ENCODE results near the gene CNKSR3. TPM values are rescaled to one million over a fixed set of nuclear protein-coding genes. Genes with fewer than 3 reads are reported as not detected.

The CNKSR3 gene
- total and polyA plus RNA-seq, 3 experiments from 2014 or later, result 0.50 to 0.62 TPM; not detected in 1

- Mint-ChIP-seq H3K4me3 (no peak overlapping the region), H3K36me3 (no peaks in the 10 kb centered on the region), H3K9me3 (peaks cover 0 to 4% (median 0%) of the 10 kb centered on the region in 5 donors), H3K27ac (no peak overlapping the region), H3K27me3 (peaks cover 8% of the 10 kb centered on the region in 2 donors), H3K4me1 (peaks cover 0 to 6% (median 2%) of the 10 kb centered on the region in 3 donors)
- no peaks in the 10 kb centered on the region for H3K36me3 ChIP-seq (ENCODE audit: insufficient read depth, low read length)
- H3K27ac ChIP-seq (ENCODE audit: low read depth, low read length), result no peak overlapping the region
- H3K4me1 ChIP-seq (ENCODE audit: insufficient read depth, low read length), result no peaks in the 10 kb centered on the region
- ChIA-PET POLR2A (no interaction called here), CTCF (no interaction called here)
- DNase-seq, result no peak
- H3K9me3 ChIP-seq (ENCODE audit: low read length), result no peaks in the 10 kb centered on the region
- no peak overlapping the region for H3K4me3 ChIP-seq (ENCODE audit: low read length)
- no peaks in the 10 kb centered on the region for H3K27me3 ChIP-seq (ENCODE audit: insufficient read depth, low read length, poor library complexity, severe bottlenecking)
These were observed 13.5 kb downstream of the CNKSR3 start for GRCh38 chr6:154496793-154497517.

- ChIA-PET POLR2A (no interaction called here), CTCF (interaction anchor here (0.7 kb wide), 1 partner anchor 11 kb away, joined by 3 read pairs; no protein-coding TSS in a partner anchor)
- H3K27ac ChIP-seq (ENCODE audit: low read depth, low read length), result no peak overlapping the region
- H3K27ac Mint-ChIP-seq, result no peak overlapping the region
- H3K4me1 Mint-ChIP-seq, result no peaks in the 10 kb centered on the region
- no peak overlapping the region for H3K4me3 Mint-ChIP-seq
- H3K36me3 Mint-ChIP-seq, result no peaks in the 10 kb centered on the region
- no peaks in the 10 kb centered on the region for H3K27me3 ChIP-seq (ENCODE audit: insufficient read depth, low read length, poor library complexity, severe bottlenecking)
- H3K36me3 ChIP-seq (ENCODE audit: insufficient read depth, low read length), result no peaks in the 10 kb centered on the region
- DNase-seq, result no peak
- H3K9me3 ChIP-seq (ENCODE audit: low read length), result no peaks in the 10 kb centered on the region
- H3K4me3 ChIP-seq (ENCODE audit: low read length), result no peak overlapping the region
- H3K27me3 Mint-ChIP-seq, result peaks cover 6 to 8% of the 10 kb centered on the region in 2 donors
- H3K4me1 ChIP-seq (ENCODE audit: insufficient read depth, low read length), result no peaks in the 10 kb centered on the region
- H3K9me3 Mint-ChIP-seq, result no peaks in the 10 kb centered on the region
These were observed 14.3 kb downstream of the CNKSR3 start for GRCh38 chr6:154496186-154496585.

GRCh38 chr6:154494592-154495311 is 15.7 kb downstream of the CNKSR3 start:
- H3K9me3 ChIP-seq (ENCODE audit: low read length), result no peaks in the 10 kb centered on the region
- no peak for DNase-seq
- Mint-ChIP-seq H3K27ac (no peak overlapping the region), H3K4me1 (no peaks in the 10 kb centered on the region), H3K36me3 (no peaks in the 10 kb centered on the region), H3K9me3 (no peaks in the 10 kb centered on the region), H3K4me3 (no peak overlapping the region), H3K27me3 (peaks cover 7 to 15% of the 10 kb centered on the region in 2 donors)
- H3K4me1 ChIP-seq (ENCODE audit: insufficient read depth, low read length), result no peaks in the 10 kb centered on the region
- CTCF ChIA-PET, result no interaction called here
- no peaks in the 10 kb centered on the region for H3K27me3 ChIP-seq (ENCODE audit: insufficient read depth, low read length, poor library complexity, severe bottlenecking)
- H3K36me3 ChIP-seq (ENCODE audit: insufficient read depth, low read length), result no peaks in the 10 kb centered on the region
- H3K27ac ChIP-seq (ENCODE audit: low read depth, low read length), result no peak overlapping the region
- H3K4me3 ChIP-seq (ENCODE audit: low read length), result no peak overlapping the region
- POLR2A ChIA-PET, result interaction anchor here (0.5 kb wide), 1 partner anchor 229 kb away, joined by 6 read pairs; no protein-coding TSS in a partner anchor

- no peak overlapping the region for H3K27ac Mint-ChIP-seq
These were observed 18.7 kb downstream of the CNKSR3 start for GRCh38 chr6:154491567-154492470.

GRCh38 chr6:154489822-154490221 is 20.7 kb downstream of the CNKSR3 start:
- no peak overlapping the region for H3K27ac Mint-ChIP-seq
- Histone ChIP-seq H3K4me3 (ENCODE audit: low read length) (no peak overlapping the region), H3K9me3 (ENCODE audit: low read length) (no peaks in the 10 kb centered on the region), H3K27me3 (ENCODE audit: insufficient read depth, low read length, poor library complexity, severe bottlenecking) (no peaks in the 10 kb centered on the region), H3K27ac (ENCODE audit: low read depth, low read length) (no peak overlapping the region), H3K4me1 (ENCODE audit: insufficient read depth, low read length) (no peaks in the 10 kb centered on the region), H3K36me3 (ENCODE audit: insufficient read depth, low read length) (no peaks in the 10 kb centered on the region)
- ChIA-PET POLR2A (no interaction called here), CTCF (no interaction called here)
- no peaks in the 10 kb centered on the region for H3K4me1 Mint-ChIP-seq
- H3K9me3 Mint-ChIP-seq, result no peaks in the 10 kb centered on the region
- no peaks in the 10 kb centered on the region for H3K36me3 Mint-ChIP-seq
- no peak for DNase-seq
- H3K27me3 Mint-ChIP-seq, result peaks cover 10 to 12% of the 10 kb centered on the region in 2 donors
- no peak overlapping the region for H3K4me3 Mint-ChIP-seq

More at GRCh38 chr6:154491567-154492470, 18.7 kb downstream of the CNKSR3 start:
- H3K27ac ChIP-seq (ENCODE audit: low read depth, low read length), result no peak overlapping the region
- H3K36me3 Mint-ChIP-seq, result no peaks in the 10 kb centered on the region
- no peaks in the 10 kb centered on the region for H3K4me1 ChIP-seq (ENCODE audit: insufficient read depth, low read length)
- H3K4me1 Mint-ChIP-seq, result no peaks in the 10 kb centered on the region
- ChIA-PET POLR2A (no interaction called here), CTCF (no interaction called here)
- no peak overlapping the region for H3K4me3 Mint-ChIP-seq
- H3K36me3 ChIP-seq (ENCODE audit: insufficient read depth, low read length), result no peaks in the 10 kb centered on the region
- DNase-seq, result no peak
- no peaks in the 10 kb centered on the region for H3K9me3 ChIP-seq (ENCODE audit: low read length)
- no peak overlapping the region for H3K4me3 ChIP-seq (ENCODE audit: low read length)
- peaks cover 6 to 12% of the 10 kb centered on the region in 2 donors for H3K27me3 Mint-ChIP-seq
- H3K27me3 ChIP-seq (ENCODE audit: insufficient read depth, low read length, poor library complexity, severe bottlenecking), result no peaks in the 10 kb centered on the region
- no peaks in the 10 kb centered on the region for H3K9me3 Mint-ChIP-seq

- H3K36me3 ChIP-seq (ENCODE audit: insufficient read depth, low read length), result no peaks in the 10 kb centered on the region
- no peaks in the 10 kb centered on the region for H3K9me3 ChIP-seq (ENCODE audit: low read length)
- no peaks in the 10 kb centered on the region for H3K4me1 ChIP-seq (ENCODE audit: insufficient read depth, low read length)
- CTCF ChIA-PET, result no interaction called here
- Mint-ChIP-seq H3K36me3 (no peaks in the 10 kb centered on the region), H3K4me1 (no peaks in the 10 kb centered on the region), H3K27ac (no peak overlapping the region), H3K4me3 (no peak overlapping the region), H3K27me3 (peaks cover 10 to 12% of the 10 kb centered on the region in 2 donors), H3K9me3 (no peaks in the 10 kb centered on the region)
- no peak overlapping the region for H3K4me3 ChIP-seq (ENCODE audit: low read length)
- no peaks in the 10 kb centered on the region for H3K27me3 ChIP-seq (ENCODE audit: insufficient read depth, low read length, poor library complexity, severe bottlenecking)
- POLR2A ChIA-PET, result no interaction called here
- DNase-seq, result no peak
- H3K27ac ChIP-seq (ENCODE audit: low read depth, low read length), result no peak overlapping the region
These were observed 21.6 kb downstream of the CNKSR3 start for GRCh38 chr6:154488802-154489437.

GRCh38 chr6:154488248-154488593 is 22.3 kb downstream of the CNKSR3 start:
- H3K36me3 ChIP-seq (ENCODE audit: insufficient read depth, low read length), result no peaks in the 10 kb centered on the region
- H3K27ac Mint-ChIP-seq, result no peak overlapping the region
- ChIA-PET CTCF (no interaction called here), POLR2A (no interaction called here)
- no peaks in the 10 kb centered on the region for H3K27me3 ChIP-seq (ENCODE audit: insufficient read depth, low read length, poor library complexity, severe bottlenecking)
- no peaks in the 10 kb centered on the region for H3K9me3 Mint-ChIP-seq
- H3K4me1 ChIP-seq (ENCODE audit: insufficient read depth, low read length), result no peaks in the 10 kb centered on the region
- no peaks in the 10 kb centered on the region for H3K9me3 ChIP-seq (ENCODE audit: low read length)
- no peak overlapping the region for H3K27ac ChIP-seq (ENCODE audit: low read depth, low read length)
- H3K4me1 Mint-ChIP-seq, result no peaks in the 10 kb centered on the region
- peaks cover 10 to 15% of the 10 kb centered on the region in 2 donors for H3K27me3 Mint-ChIP-seq
- DNase-seq, result no peak
- no peak overlapping the region for H3K4me3 ChIP-seq (ENCODE audit: low read length)
- no peaks in the 10 kb centered on the region for H3K36me3 Mint-ChIP-seq
- no peak overlapping the region for H3K4me3 Mint-ChIP-seq

Data from CD8-positive, alpha-beta memory T cell (primary cell).